Fibroblast of lung (primary cell): ENCODE measurements around the gene CASD1.

Experiments
- CTCF ChIP-seq, 2 donors: IDR thresholded peaks in 1 of 2; conservative IDR thresholded peaks in 1 of 2; 1 replicate in 1 of 2; 2 replicates in 1 of 2; pipeline ENCODE4 v1.5.1; 2011 to 2012; ENCODE audit warnings: low read length in 2 of 2, control low read depth in 1 of 2, inconsistent platforms in 1 of 2, low read depth in 1 of 2, mild to moderate bottlenecking in 1 of 2
- EZH2 ChIP-seq: IDR thresholded peaks from 2 replicates; pipeline ENCODE4 v1.5.1; 2012; ENCODE audit warnings: low read length, control low read depth, mild to moderate bottlenecking; ENCODE audit errors: missing control alignments

- TF ChIP-seq CTCF (conservative IDR thresholded peaks at IDR 0.05 in 1 of 2, IDR thresholded peaks at IDR 0.05 in 1 of 2; ENCODE audit: low read depth in 1 of 2, low read length in 2 of 2), result no peak
- TF ChIP-seq EZH2, result no peak
Observed at GRCh38 chr7:94471604-94472003, 38.0 kb upstream of the CASD1 start.
